HFFc6 (cell line): ENCODE data around the gene TRAPPC3. TPM values are rescaled to one million over a fixed set of nuclear protein-coding genes. Genes with fewer than 3 reads are reported as not detected.

ENCODE experiments used
- DNase-seq: peaks from one replicate; pipeline ENCODE4 v3.0.0-alpha.2; 2018
- H3K27ac Mint-ChIP-seq: 2 replicates; pipeline ENCODE4 v1.8.0; 2020; ENCODE audit warnings: mild to moderate bottlenecking, mixed read lengths
- H3K27me3 Mint-ChIP-seq: 2 replicates; pipeline ENCODE4 v1.8.0; 2021; ENCODE audit warnings: mild to moderate bottlenecking, moderate library complexity, mixed read lengths; ENCODE audit not compliant: insufficient read depth
- H3K36me3 Mint-ChIP-seq: 2 replicates; pipeline ENCODE4 v1.8.0; 2021; ENCODE audit warnings: low read depth, mixed read lengths
- H3K4me1 Mint-ChIP-seq: 2 replicates; pipeline ENCODE4 v1.8.0; 2020; ENCODE audit warnings: low read depth, mixed read lengths
- H3K4me3 Mint-ChIP-seq: 2 replicates; pipeline ENCODE4 v1.8.0; 2020; ENCODE audit warnings: mild to moderate bottlenecking, moderate library complexity, mixed read lengths
- H3K9me3 Mint-ChIP-seq: 2 replicates; pipeline ENCODE4 v1.8.0; 2020; ENCODE audit warnings: mild to moderate bottlenecking, mixed read lengths
- total RNA-seq, 6 experiments: library from RNA; stranded (reverse); fragmentation: NEBNext Ultra II Directional; extraction: Animal tissue kit (Norgen Biotek cat#: 25700); gene quantifications; 2 replicates in 1 of 6; 3 replicates in 5 of 6; pipeline ENCODE4 v1.2.3, GENCODE V29; 2021
- TF ChIP-seq, protein P1 (sequence below): fragments of 200-600 bp; sonication (generic); IDR thresholded peaks from 2 replicates; pipeline ENCODE4 v1.5.0; 2021; ENCODE audit warnings: antibody characterized with exemption, mild to moderate bottlenecking

TRAPPC3 gene
- total RNA-seq, 6 experiments from 2014 or later, result 76.6 to 93.4 (median 78.6) TPM

DNA sequence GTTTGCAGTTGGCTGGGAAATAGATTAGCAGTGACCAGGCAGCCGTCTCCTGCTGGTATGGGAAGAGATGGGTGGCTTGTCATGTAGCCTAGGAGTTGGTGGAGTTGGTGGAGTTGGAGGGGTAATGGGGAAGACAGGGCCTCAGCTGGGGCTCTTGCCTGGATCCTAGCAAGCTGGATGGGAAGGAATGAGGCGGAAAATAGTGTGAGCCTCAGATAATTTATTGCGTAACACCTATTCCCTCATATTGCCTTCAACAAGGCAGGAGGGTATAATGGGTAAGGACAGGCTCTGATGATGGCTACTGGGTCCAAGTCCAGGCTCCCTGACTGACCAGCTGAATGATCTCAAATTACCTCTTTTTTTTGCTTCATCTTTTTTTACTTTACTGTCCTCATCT lies 19.2 kb upstream of the TRAPPC3 start:
- Mint-ChIP-seq H3K27ac (peak overlapping the region; percentile 85), H3K27me3 (peaks cover 1% of the 10 kb centered on the region; the same call in 1 of the 2 replicates), H3K4me1 (peaks cover 75% of the 10 kb centered on the region), H3K9me3 (no peaks in the 10 kb centered on the region), H3K4me3 (0 out of 2 replicates have a peak overlapping the region, but pooled peaks have one; percentile 7), H3K36me3 (peaks cover 35% of the 10 kb centered on the region)
- DNase-seq, result no peak
- TF ChIP-seq, protein P1, sequence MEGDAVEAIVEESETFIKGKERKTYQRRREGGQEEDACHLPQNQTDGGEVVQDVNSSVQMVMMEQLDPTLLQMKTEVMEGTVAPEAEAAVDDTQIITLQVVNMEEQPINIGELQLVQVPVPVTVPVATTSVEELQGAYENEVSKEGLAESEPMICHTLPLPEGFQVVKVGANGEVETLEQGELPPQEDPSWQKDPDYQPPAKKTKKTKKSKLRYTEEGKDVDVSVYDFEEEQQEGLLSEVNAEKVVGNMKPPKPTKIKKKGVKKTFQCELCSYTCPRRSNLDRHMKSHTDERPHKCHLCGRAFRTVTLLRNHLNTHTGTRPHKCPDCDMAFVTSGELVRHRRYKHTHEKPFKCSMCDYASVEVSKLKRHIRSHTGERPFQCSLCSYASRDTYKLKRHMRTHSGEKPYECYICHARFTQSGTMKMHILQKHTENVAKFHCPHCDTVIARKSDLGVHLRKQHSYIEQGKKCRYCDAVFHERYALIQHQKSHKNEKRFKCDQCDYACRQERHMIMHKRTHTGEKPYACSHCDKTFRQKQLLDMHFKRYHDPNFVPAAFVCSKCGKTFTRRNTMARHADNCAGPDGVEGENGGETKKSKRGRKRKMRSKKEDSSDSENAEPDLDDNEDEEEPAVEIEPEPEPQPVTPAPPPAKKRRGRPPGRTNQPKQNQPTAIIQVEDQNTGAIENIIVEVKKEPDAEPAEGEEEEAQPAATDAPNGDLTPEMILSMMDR, result no peak

DNA sequence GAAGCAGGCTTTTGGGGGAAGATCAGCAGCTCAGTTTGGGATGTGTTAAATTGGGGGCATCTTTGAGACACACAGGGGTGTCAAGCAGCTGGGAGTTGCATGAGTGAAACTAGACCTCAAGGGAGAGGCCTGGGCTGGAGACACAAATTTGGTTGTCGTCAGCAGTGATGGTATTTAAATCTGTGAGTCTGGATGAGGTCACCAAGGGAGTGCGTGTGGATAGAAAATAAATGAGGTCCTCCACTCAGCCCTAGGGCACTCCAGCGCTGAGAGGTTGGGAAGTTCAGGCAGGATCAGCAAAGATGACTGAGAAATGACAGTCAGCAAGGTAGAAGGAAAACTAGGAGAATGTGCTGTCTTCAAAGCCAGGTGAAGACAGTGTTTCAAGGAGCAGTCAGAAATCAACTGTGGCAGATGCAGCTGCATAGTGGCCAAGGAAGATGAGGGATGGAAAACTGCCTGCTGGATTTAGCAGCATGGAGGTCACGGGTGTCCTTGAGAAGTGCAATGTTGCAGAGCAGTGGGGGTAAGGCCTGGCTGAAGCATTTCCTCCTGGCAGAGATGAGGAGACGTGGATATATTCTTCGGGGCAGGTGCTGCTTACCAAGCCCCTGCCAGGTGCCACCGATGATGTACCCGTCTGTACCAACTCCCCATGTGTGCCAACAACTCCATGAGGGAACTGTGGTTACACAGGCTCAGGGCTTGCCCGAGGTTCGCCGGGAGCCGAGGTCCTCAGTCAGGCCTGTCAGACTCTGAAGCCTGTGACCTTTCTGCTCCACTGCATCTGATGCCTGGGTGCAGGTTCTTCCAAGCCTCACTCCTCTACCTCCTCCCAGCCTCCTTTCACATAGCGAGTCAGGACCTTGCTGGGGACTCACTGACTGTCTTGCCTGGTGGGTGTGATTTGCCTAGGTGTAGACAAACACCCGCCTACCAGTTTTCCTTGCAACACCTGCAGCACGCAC lies 17.9 kb upstream of the TRAPPC3 start:
- peak; percentile 81 for DNase-seq
- Mint-ChIP-seq H3K4me1 (peaks cover 74% of the 10 kb centered on the region), H3K36me3 (peaks cover 32% of the 10 kb centered on the region), H3K27me3 (peaks cover 1% of the 10 kb centered on the region), H3K4me3 (peak overlapping the region; percentile 45), H3K9me3 (no peaks in the 10 kb centered on the region), H3K27ac (peak overlapping the region; percentile 92)
- TF ChIP-seq, protein P1, result no peak

DNA sequence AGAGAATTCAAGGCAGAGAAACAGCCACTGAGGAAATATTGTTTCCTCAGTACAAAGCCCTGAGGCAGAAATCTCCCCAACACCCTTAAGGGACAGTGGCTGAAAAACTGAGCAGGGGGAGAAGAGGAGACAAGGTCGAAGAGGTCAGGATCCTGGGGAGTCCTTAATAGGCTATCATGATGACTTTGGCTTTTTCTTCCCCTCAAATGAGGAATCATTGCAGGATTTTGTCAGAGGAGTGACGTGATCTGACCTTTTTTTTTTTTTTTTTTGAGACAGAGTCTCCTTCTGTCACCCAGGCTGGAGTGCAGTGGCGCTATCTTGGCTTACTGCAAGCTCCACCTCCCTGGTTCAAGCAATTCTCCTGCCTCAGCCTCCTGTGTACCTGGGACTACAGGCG lies 16.9 kb upstream of the TRAPPC3 start:
- Mint-ChIP-seq H3K27ac (peak overlapping the region; percentile 92), H3K4me3 (no peak overlapping the region; the same call in 1 of the 2 replicates)
- TF ChIP-seq, protein P1, result no peak

DNA sequence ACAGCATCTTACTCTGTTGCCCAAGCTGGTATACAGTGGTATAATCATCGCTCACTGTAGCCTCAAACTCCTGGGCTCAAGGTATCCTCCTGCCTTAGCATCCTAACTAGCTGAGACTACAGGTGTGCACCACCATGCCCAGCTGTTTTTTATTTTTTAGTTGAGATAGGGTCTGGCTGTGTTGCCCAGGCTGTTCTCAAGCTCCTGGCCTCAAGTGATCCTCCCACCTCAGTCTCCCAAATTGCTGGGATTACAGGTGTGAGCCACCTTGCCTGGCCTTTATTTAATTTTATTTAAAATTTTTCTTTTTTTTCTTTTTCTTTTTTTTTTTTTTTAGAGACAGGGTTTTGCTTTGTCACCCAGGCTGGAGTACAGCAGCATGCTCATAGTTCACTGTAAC lies 15.9 kb upstream of the TRAPPC3 start:
- Mint-ChIP-seq H3K9me3 (no peaks in the 10 kb centered on the region), H3K4me3 (no peak overlapping the region), H3K27me3 (peaks cover 1% of the 10 kb centered on the region), H3K36me3 (peaks cover 30% of the 10 kb centered on the region), H3K27ac (peak overlapping the region; percentile 92), H3K4me1 (peaks cover 76% of the 10 kb centered on the region)
- TF ChIP-seq, protein P1, result no peak
- DNase-seq, result no peak

More for the DNA sequence above, 16.9 kb upstream of the TRAPPC3 start:
- H3K36me3 Mint-ChIP-seq, result peaks cover 31% of the 10 kb centered on the region
- H3K27me3 Mint-ChIP-seq, result peaks cover 1% of the 10 kb centered on the region
- H3K9me3 Mint-ChIP-seq, result no peaks in the 10 kb centered on the region
- peaks cover 76% of the 10 kb centered on the region for H3K4me1 Mint-ChIP-seq
- no peak for DNase-seq

DNA sequence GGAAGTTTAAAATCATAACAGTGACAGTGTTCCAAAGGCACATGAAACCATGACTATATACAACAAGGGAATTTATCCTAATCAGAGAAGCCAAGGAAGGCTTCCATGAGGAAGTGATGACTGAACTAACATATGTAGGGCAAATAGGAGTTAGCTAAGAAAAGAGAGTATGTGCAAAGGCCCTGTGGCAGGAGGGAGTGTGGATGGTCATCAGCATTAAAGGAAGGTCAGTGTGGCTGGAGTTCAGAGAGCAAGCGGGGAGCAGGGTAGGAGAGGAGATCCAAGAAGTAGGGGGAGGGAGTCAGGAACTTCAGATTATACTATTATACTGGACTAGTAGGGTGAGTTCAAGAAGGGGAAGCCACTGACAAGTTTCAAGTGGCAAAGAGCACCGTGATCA lies 15.1 kb upstream of the TRAPPC3 start:
- DNase-seq, result no peak
- Mint-ChIP-seq H3K36me3 (peaks cover 31% of the 10 kb centered on the region), H3K9me3 (no peaks in the 10 kb centered on the region), H3K4me3 (no peak overlapping the region), H3K27ac (peak overlapping the region; percentile 47), H3K27me3 (peaks cover 1% of the 10 kb centered on the region), H3K4me1 (peaks cover 81% of the 10 kb centered on the region)
- TF ChIP-seq, protein P1, result no peak
